Activated naive CD4-positive, alpha-beta T cell treated with anti-CD3 and anti-CD28 coated beads, Interleukin-2, amount 10 ng/mL, durations not matched to agents 7 days and 5 days (primary cell): Measurements from ENCODE around the gene LSM14B.
A peak's percentile ranks its signal among the peaks of the same experiment; 100 is the strongest.
"Not testable (repeated sequence)": the region's sequence is repeated elsewhere in the genome, so short reads cannot be mapped to it uniquely, and the experiment has no call there.

ENCODE experiments used
- CTCF ChIA-PET: fragments of 350-600 bp; sonication (Branson Sonifier 250); formaldehyde crosslinking; loops from one replicate; lab custom pipeline; 2021; ENCODE audit warnings: antibody characterized with exemption; lab: Charles Lee
- DNase-seq: peaks from one replicate; pipeline ENCODE4 v3.0.0-alpha.2; 2020
- H3K27ac Mint-ChIP-seq: one replicate; pipeline ENCODE4 v1.8.0; 2021; ENCODE audit warnings: mild to moderate bottlenecking, moderate library complexity, mixed read lengths
- H3K27me3 Mint-ChIP-seq: one replicate; pipeline ENCODE4 v1.8.0; 2021; ENCODE audit warnings: mild to moderate bottlenecking, mixed read lengths
- H3K36me3 Mint-ChIP-seq: one replicate; pipeline ENCODE4 v1.8.0; 2021; ENCODE audit warnings: mixed read lengths
- H3K4me1 Mint-ChIP-seq: one replicate; pipeline ENCODE4 v1.8.0; 2021; ENCODE audit warnings: mixed read lengths
- H3K4me3 Mint-ChIP-seq: one replicate; pipeline ENCODE4 v1.8.0; 2021; ENCODE audit warnings: mild to moderate bottlenecking, moderate library complexity, mixed read lengths
- H3K9me3 Mint-ChIP-seq: one replicate; pipeline ENCODE4 v1.8.0; 2021; ENCODE audit warnings: mixed read lengths

Gene LSM14B

GRCh38 chr20:62142252-62143080, 20.2 kb downstream of the LSM14B start:
- Mint-ChIP-seq H3K4me3 (peak overlapping the region; percentile 85), H3K36me3 (peaks cover 35% of the 10 kb centered on the region), H3K9me3 (no peaks in the 10 kb centered on the region), H3K27me3 (no peaks in the 10 kb centered on the region), H3K27ac (peak overlapping the region; percentile 89), H3K4me1 (peaks cover 48% of the 10 kb centered on the region)
- CTCF ChIA-PET = interaction anchor here (0.6 to 1.4 kb wide), 4 partner anchors 9 to 131 kb away, joined by 3 to 6 read pairs (median 4); no protein-coding TSS in a partner anchor
- peak; percentile 26 for DNase-seq

GRCh38 chr20:62143081-62143956, 21.0 kb downstream of the LSM14B start, which contains the start of the genes PSMA7 and SS18L1:
Gene PSMA7 (minus strand): TSS chr20:62143394. CDS start chr20:62143303, 91 bp downstream.
Gene SS18L1 (plus strand): TSS chr20:62143769. CDS start chr20:62143821, 52 bp downstream.
- H3K27me3 Mint-ChIP-seq = no peaks in the 10 kb centered on the region
- H3K4me3 Mint-ChIP-seq = peak within 1 kb of the TSS; percentile 85
- CTCF ChIA-PET = no interaction called here
- H3K36me3 Mint-ChIP-seq = peaks cover 27% of the 10 kb centered on the region
- peak; percentile 88 for DNase-seq
- H3K27ac Mint-ChIP-seq = peak within 1 kb of the TSS; percentile 90
- H3K4me1 Mint-ChIP-seq = peaks cover 45% of the 10 kb centered on the region
- no peaks in the 10 kb centered on the region for H3K9me3 Mint-ChIP-seq

GRCh38 chr20:62143957-62144825, 21.9 kb downstream of the LSM14B start:
- Mint-ChIP-seq H3K27ac (peak overlapping the region; percentile 90), H3K4me1 (peaks cover 44% of the 10 kb centered on the region), H3K27me3 (no peaks in the 10 kb centered on the region), H3K9me3 (no peaks in the 10 kb centered on the region), H3K36me3 (peaks cover 21% of the 10 kb centered on the region), H3K4me3 (peak overlapping the region; percentile 82)
- CTCF ChIA-PET = no interaction called here
- peak; percentile 69 for DNase-seq

- Mint-ChIP-seq H3K4me1 (peaks cover 37% of the 10 kb centered on the region), H3K4me3 (peak overlapping the region; percentile 82)
- CTCF ChIA-PET = no interaction called here
Measured at GRCh38 chr20:62145688-62146018, 23.4 kb downstream of the LSM14B start.

GRCh38 chr20:62146019-62146755, 23.9 kb downstream of the LSM14B start:
- CTCF ChIA-PET = no interaction called here
- no peak overlapping the region for H3K4me3 Mint-ChIP-seq

More at GRCh38 chr20:62145688-62146018, 23.4 kb downstream of the LSM14B start:
- no peak for DNase-seq
- no peaks in the 10 kb centered on the region for H3K27me3 Mint-ChIP-seq
- no peaks in the 10 kb centered on the region for H3K9me3 Mint-ChIP-seq
- H3K27ac Mint-ChIP-seq = no peak overlapping the region
- peaks cover 9% of the 10 kb centered on the region for H3K36me3 Mint-ChIP-seq

GRCh38 chr20:62147125-62147524, 24.9 kb downstream of the LSM14B start:
- peaks cover 2% of the 10 kb centered on the region for H3K36me3 Mint-ChIP-seq
- H3K27me3 Mint-ChIP-seq = no peaks in the 10 kb centered on the region
- CTCF ChIA-PET = no interaction called here
- H3K4me3 Mint-ChIP-seq = no peak overlapping the region
- no peak overlapping the region for H3K27ac Mint-ChIP-seq
- DNase-seq = no peak
- no peaks in the 10 kb centered on the region for H3K9me3 Mint-ChIP-seq
- peaks cover 25% of the 10 kb centered on the region for H3K4me1 Mint-ChIP-seq

More at GRCh38 chr20:62146019-62146755, 23.9 kb downstream of the LSM14B start:
- no peak for DNase-seq
- no peaks in the 10 kb centered on the region for H3K27me3 Mint-ChIP-seq
- peak overlapping the region; percentile 7 for H3K27ac Mint-ChIP-seq
- peaks cover 32% of the 10 kb centered on the region for H3K4me1 Mint-ChIP-seq
- H3K36me3 Mint-ChIP-seq = peaks cover 6% of the 10 kb centered on the region
- no peaks in the 10 kb centered on the region for H3K9me3 Mint-ChIP-seq

- CTCF ChIA-PET = no interaction called here
- no peaks in the 10 kb centered on the region for H3K27me3 Mint-ChIP-seq
- H3K4me1 Mint-ChIP-seq = peaks cover 22% of the 10 kb centered on the region
- no peak for DNase-seq
- H3K4me3 Mint-ChIP-seq = no peak overlapping the region
- H3K36me3 Mint-ChIP-seq = peaks cover 6% of the 10 kb centered on the region
- H3K27ac Mint-ChIP-seq = no peak overlapping the region
- H3K9me3 Mint-ChIP-seq = peaks cover 3% of the 10 kb centered on the region
Measured at GRCh38 chr20:62147528-62147927, 25.3 kb downstream of the LSM14B start.

GRCh38 chr20:62148383-62148782, 26.1 kb downstream of the LSM14B start:
- H3K9me3 Mint-ChIP-seq, DNase-seq, H3K27me3 Mint-ChIP-seq, H3K4me3 Mint-ChIP-seq, CTCF ChIA-PET, H3K27ac Mint-ChIP-seq: not testable (repeated sequence)
- Mint-ChIP-seq H3K4me1 (peaks cover 22% of the 10 kb centered on the region), H3K36me3 (peaks cover 12% of the 10 kb centered on the region)

- DNase-seq = no peak
- CTCF ChIA-PET = no interaction called here
- H3K27ac Mint-ChIP-seq = no peak overlapping the region
- peaks cover 22% of the 10 kb centered on the region for H3K4me1 Mint-ChIP-seq
- H3K27me3 Mint-ChIP-seq = no peaks in the 10 kb centered on the region
- peaks cover 14% of the 10 kb centered on the region for H3K9me3 Mint-ChIP-seq
- H3K36me3 Mint-ChIP-seq = peaks cover 17% of the 10 kb centered on the region
- H3K4me3 Mint-ChIP-seq = no peak overlapping the region
Measured at GRCh38 chr20:62148908-62149314, 26.6 kb downstream of the LSM14B start.

GRCh38 chr20:62149532-62150309, 27.4 kb downstream of the LSM14B start:
- Mint-ChIP-seq H3K27ac (no peak overlapping the region), H3K9me3 (peaks cover 15% of the 10 kb centered on the region), H3K4me1 (peaks cover 18% of the 10 kb centered on the region), H3K4me3 (no peak overlapping the region), H3K27me3 (no peaks in the 10 kb centered on the region), H3K36me3 (peaks cover 23% of the 10 kb centered on the region)
- no peak for DNase-seq
- CTCF ChIA-PET = no interaction called here

- Mint-ChIP-seq H3K27me3 (no peaks in the 10 kb centered on the region), H3K4me3 (no peak overlapping the region), H3K4me1 (peaks cover 13% of the 10 kb centered on the region), H3K27ac (no peak overlapping the region), H3K9me3 (peaks cover 15% of the 10 kb centered on the region), H3K36me3 (peaks cover 26% of the 10 kb centered on the region)
- CTCF ChIA-PET = no interaction called here
- no peak for DNase-seq
Measured at GRCh38 chr20:62150310-62150575, 28.0 kb downstream of the LSM14B start.

- peaks cover 27% of the 10 kb centered on the region for H3K36me3 Mint-ChIP-seq
- no peak overlapping the region for H3K27ac Mint-ChIP-seq
- H3K9me3 Mint-ChIP-seq = peaks cover 15% of the 10 kb centered on the region
- DNase-seq = no peak
- no peaks in the 10 kb centered on the region for H3K27me3 Mint-ChIP-seq
- peaks cover 6% of the 10 kb centered on the region for H3K4me1 Mint-ChIP-seq
- no peak overlapping the region for H3K4me3 Mint-ChIP-seq
- CTCF ChIA-PET = no interaction called here
Measured at GRCh38 chr20:62151225-62151624, 28.9 kb downstream of the LSM14B start.
